HG03439 (cell line): ENCODE results near the gene NUP42.
"Not testable (repeated sequence)": the region's sequence is repeated elsewhere in the genome, so short reads cannot be mapped to it uniquely, and the experiment has no call there.

Experiments
- ATAC-seq: cut with Tn5 transposase; IDR thresholded peaks from one replicate; pipeline ENCODE4 v1.9.1; 2021; ENCODE audit warnings: mild to moderate bottlenecking, moderate library complexity; ENCODE audit not compliant: unreplicated experiment

NUP42 gene

GRCh38 chr7:23181684-23182553 lies at the start of gene NUP42:
NUP42 (plus strand) TSS chr7:23182048; CDS start chr7:23182086, 38 bp downstream.
- peak; percentile 95 for ATAC-seq

GRCh38 chr7:23133797-23134196 lies 48.1 kb upstream of the NUP42 start:
- no peak for ATAC-seq

GRCh38 chr7:23135755-23136154 lies 46.1 kb upstream of the NUP42 start:
- ATAC-seq: no peak

- ATAC-seq: no peak
These were observed 45.6 kb upstream of the NUP42 start for GRCh38 chr7:23136216-23136615.

- no peak for ATAC-seq
These were observed 24.2 kb upstream of the NUP42 start for GRCh38 chr7:23157679-23158078.

GRCh38 chr7:23158546-23158945 lies 23.3 kb upstream of the NUP42 start:
- ATAC-seq: no peak

GRCh38 chr7:23161482-23161881 lies 20.4 kb upstream of the NUP42 start:
- no peak for ATAC-seq

GRCh38 chr7:23164846-23165245 lies 17.0 kb upstream of the NUP42 start:
- ATAC-seq: no peak

GRCh38 chr7:23165316-23165715 lies 16.5 kb upstream of the NUP42 start:
- ATAC-seq: no peak

- no peak for ATAC-seq
These were observed 14.2 kb upstream of the NUP42 start for GRCh38 chr7:23167691-23168090.

GRCh38 chr7:23168111-23168885 lies 13.6 kb upstream of the NUP42 start:
- ATAC-seq: no peak

- ATAC-seq: no peak
These were observed 5.9 kb upstream of the NUP42 start for GRCh38 chr7:23175938-23176337.

- no peak for ATAC-seq
These were observed 1.6 kb downstream of the NUP42 start for GRCh38 chr7:23183279-23184012.

GRCh38 chr7:23184291-23184690 lies 2.4 kb downstream of the NUP42 start:
- no peak for ATAC-seq

- ATAC-seq: no peak
These were observed 3.0 kb downstream of the NUP42 start for GRCh38 chr7:23184709-23185359.

- no peak for ATAC-seq
These were observed 4.1 kb downstream of the NUP42 start for GRCh38 chr7:23185980-23186379.

GRCh38 chr7:23191022-23191421 lies 9.2 kb downstream of the NUP42 start:
- ATAC-seq: no peak

- not testable (repeated sequence) for ATAC-seq
These were observed 11.9 kb downstream of the NUP42 start for GRCh38 chr7:23193650-23194227.

- no peak for ATAC-seq
These were observed 14.5 kb downstream of the NUP42 start for GRCh38 chr7:23196306-23196705.

- not testable (repeated sequence) for ATAC-seq
These were observed 15.9 kb downstream of the NUP42 start for GRCh38 chr7:23197745-23198144.
